Subcutaneous abdominal adipose tissue (tissue), 5 donors: Measurements from ENCODE around the gene SLC9A1.
"Not testable (repeated sequence)": the region's sequence is repeated elsewhere in the genome, so short reads cannot be mapped to it uniquely, and the experiment has no call there.

Source experiments
- H3K27ac ChIP-seq: one replicate; pipeline ENCODE4 v1.7.0; 2013; ENCODE audit warnings: low read depth, mild to moderate bottlenecking, inconsistent platforms, low read length, moderate library complexity
- H3K27me3 ChIP-seq, 5 donors: one replicate each; pipeline ENCODE4 v1.7.0; 2013; ENCODE audit warnings: low read length in 5 of 5, inconsistent platforms in 1 of 5; ENCODE audit not compliant: control insufficient read depth in 5 of 5, insufficient read depth in 4 of 5
- H3K36me3 ChIP-seq, 5 donors: one replicate each; pipeline ENCODE4 v1.7.0; 2013; ENCODE audit warnings: low read length in 5 of 5; ENCODE audit not compliant: control insufficient read depth in 5 of 5, insufficient read depth in 5 of 5
- H3K4me1 ChIP-seq, 5 donors: one replicate each; pipeline ENCODE4 v1.7.0; 2013; ENCODE audit warnings: low read length in 5 of 5, mild to moderate bottlenecking in 3 of 5, moderate library complexity in 1 of 5; ENCODE audit not compliant: control insufficient read depth in 5 of 5, insufficient read depth in 5 of 5
- H3K4me3 ChIP-seq, 5 donors: one replicate each; pipeline ENCODE4 v1.7.0; 2013; ENCODE audit warnings: low read length in 5 of 5, low read depth in 1 of 5
- H3K9ac ChIP-seq, 5 donors: one replicate each; pipeline ENCODE4 v1.7.0; 2013; ENCODE audit warnings: low read length in 5 of 5, mild to moderate bottlenecking in 4 of 5, moderate library complexity in 3 of 5
- H3K9me3 ChIP-seq, 5 donors: one replicate each; pipeline ENCODE4 v1.7.0; 2013; ENCODE audit warnings: low read length in 5 of 5; ENCODE audit not compliant: control insufficient read depth in 5 of 5
- donor health status: healthy.
- donor health status: healthy.
- donor health status: healthy.
- donor health status: healthy.
- donor health status: healthy.

Gene SLC9A1

GRCh38 chr1:27126391-27126790 is 28.5 kb downstream of the SLC9A1 start:
- Histone ChIP-seq H3K4me1 (peaks cover 2 to 16% (median 9%) of the 10 kb centered on the region in 5 donors), H3K27ac (no peak overlapping the region), H3K27me3 (no peaks in the 10 kb centered on the region), H3K36me3 (peaks cover 0 to 4% (median 3%) of the 10 kb centered on the region in 5 donors), H3K9me3 (no peaks in the 10 kb centered on the region), H3K4me3 (no peak overlapping the region), H3K9ac (no peak overlapping the region)

GRCh38 chr1:27125125-27125524 is 29.8 kb downstream of the SLC9A1 start:
- H3K4me3 ChIP-seq, H3K36me3 ChIP-seq, H3K27me3 ChIP-seq, H3K9ac ChIP-seq, H3K9me3 ChIP-seq, H3K27ac ChIP-seq: not testable (repeated sequence)
- peaks cover 3 to 22% (median 14%) of the 10 kb centered on the region in 5 donors for H3K4me1 ChIP-seq

GRCh38 chr1:27124405-27124804 is 30.5 kb downstream of the SLC9A1 start:
- Histone ChIP-seq H3K27ac (no peak overlapping the region), H3K36me3 (peaks cover 0 to 4% (median 3%) of the 10 kb centered on the region in 5 donors), H3K9me3 (no peaks in the 10 kb centered on the region), H3K4me3 (no peak overlapping the region), H3K4me1 (peaks cover 3 to 30% (median 21%) of the 10 kb centered on the region in 5 donors), H3K9ac (no peak overlapping the region), H3K27me3 (no peaks in the 10 kb centered on the region)

- Histone ChIP-seq H3K4me3 (no peak overlapping the region), H3K36me3 (no peaks in the 10 kb centered on the region), H3K27me3 (no peaks in the 10 kb centered on the region), H3K27ac (peak overlapping the region; percentile 17), H3K9ac (peak overlapping the region in 1 of 5 donors; percentile 14), H3K4me1 (peaks cover 5 to 47% (median 38%) of the 10 kb centered on the region in 5 donors), H3K9me3 (no peaks in the 10 kb centered on the region)
These were observed 32.3 kb downstream of the SLC9A1 start for GRCh38 chr1:27122652-27123051.

GRCh38 chr1:27120854-27121253 is 34.1 kb downstream of the SLC9A1 start:
- Histone ChIP-seq H3K9ac (no peak overlapping the region), H3K4me1 (peaks cover 7 to 65% (median 55%) of the 10 kb centered on the region in 5 donors), H3K27ac (peak overlapping the region; percentile 91), H3K27me3 (no peaks in the 10 kb centered on the region), H3K36me3 (no peaks in the 10 kb centered on the region), H3K9me3 (no peaks in the 10 kb centered on the region), H3K4me3 (no peak overlapping the region)

- H3K27me3 ChIP-seq, result no peaks in the 10 kb centered on the region
- H3K4me1 ChIP-seq, result peaks cover 7 to 62% (median 59%) of the 10 kb centered on the region in 5 donors
- no peaks in the 10 kb centered on the region for H3K9me3 ChIP-seq
- peak overlapping the region; percentile 91 for H3K27ac ChIP-seq
- peak overlapping the region in 1 of 5 donors; percentile 19 for H3K9ac ChIP-seq
- H3K36me3 ChIP-seq, result peaks cover 0 to 6% (median 3%) of the 10 kb centered on the region in 5 donors
- H3K4me3 ChIP-seq, result no peak overlapping the region
These were observed 36.6 kb downstream of the SLC9A1 start for GRCh38 chr1:27118440-27118689.

GRCh38 chr1:27117733-27118439 is 37.0 kb downstream of the SLC9A1 start:
- Histone ChIP-seq H3K27me3 (no peaks in the 10 kb centered on the region), H3K36me3 (peaks cover 0 to 6% (median 3%) of the 10 kb centered on the region in 5 donors), H3K4me3 (no peak overlapping the region), H3K27ac (peak overlapping the region; percentile 91), H3K4me1 (peaks cover 7 to 61% (median 59%) of the 10 kb centered on the region in 5 donors), H3K9me3 (no peaks in the 10 kb centered on the region), H3K9ac (peak overlapping the region in 2 of 5 donors; percentile 19 to 20)

GRCh38 chr1:27116697-27117096 is 38.2 kb downstream of the SLC9A1 start:
- H3K4me1 ChIP-seq, result peaks cover 13 to 62% (median 58%) of the 10 kb centered on the region in 5 donors
- H3K4me3 ChIP-seq, result no peak overlapping the region
- peaks cover 0 to 6% (median 3%) of the 10 kb centered on the region in 5 donors for H3K36me3 ChIP-seq
- peak overlapping the region; percentile 91 for H3K27ac ChIP-seq
- H3K9me3 ChIP-seq, result no peaks in the 10 kb centered on the region
- H3K9ac ChIP-seq, result no peak overlapping the region
- H3K27me3 ChIP-seq, result no peaks in the 10 kb centered on the region

- H3K4me1 ChIP-seq, result peaks cover 13 to 63% (median 61%) of the 10 kb centered on the region in 5 donors
- H3K36me3 ChIP-seq, result peaks cover 0 to 6% (median 3%) of the 10 kb centered on the region in 5 donors
- no peaks in the 10 kb centered on the region for H3K27me3 ChIP-seq
- H3K4me3 ChIP-seq, result no peak overlapping the region
- H3K9me3 ChIP-seq, result no peaks in the 10 kb centered on the region
- peak overlapping the region; percentile 47 for H3K27ac ChIP-seq
- no peak overlapping the region for H3K9ac ChIP-seq
These were observed 38.7 kb downstream of the SLC9A1 start for GRCh38 chr1:27116232-27116631.

GRCh38 chr1:27114546-27114945 is 40.4 kb downstream of the SLC9A1 start:
- H3K9ac ChIP-seq, result no peak overlapping the region
- no peaks in the 10 kb centered on the region for H3K9me3 ChIP-seq
- peaks cover 11 to 53% (median 49%) of the 10 kb centered on the region in 5 donors for H3K4me1 ChIP-seq
- no peaks in the 10 kb centered on the region for H3K27me3 ChIP-seq
- H3K4me3 ChIP-seq, result no peak overlapping the region
- H3K36me3 ChIP-seq, result peaks cover 0 to 6% (median 3%) of the 10 kb centered on the region in 5 donors
- H3K27ac ChIP-seq, result no peak overlapping the region
